Endodermal cell (in vitro differentiated cells): Measurements from ENCODE around the gene CDC42SE2. TPM values are rescaled to one million over a fixed set of nuclear protein-coding genes. Genes with fewer than 3 reads are reported as not detected.
"Not testable (repeated sequence)": the region's sequence is repeated elsewhere in the genome, so short reads cannot be mapped to it uniquely, and the experiment has no call there.

Source experiments
- DNase-seq: peaks from one replicate; pipeline ENCODE4 v3.0.0-alpha.2; 2017
- H3K27ac ChIP-seq: 2 replicates; pipeline ENCODE4 v1.5.1; 2013; ENCODE audit warnings: mild to moderate bottlenecking, low read depth, low read length, moderate library complexity
- H3K27me3 ChIP-seq: 2 replicates; pipeline ENCODE4 v1.6.1; 2013; ENCODE audit warnings: mild to moderate bottlenecking, low read length, moderate library complexity; ENCODE audit not compliant: insufficient read depth, control insufficient read depth, poor library complexity, severe bottlenecking
- H3K36me3 ChIP-seq: 2 replicates; pipeline ENCODE4 v1.7.0; 2013; ENCODE audit warnings: mild to moderate bottlenecking, low read length, moderate library complexity; ENCODE audit not compliant: control insufficient read depth, insufficient read depth
- H3K4me1 ChIP-seq: one replicate; pipeline ENCODE4 v1.7.0; 2013; ENCODE audit warnings: low read length; ENCODE audit not compliant: control insufficient read depth, insufficient read depth
- H3K4me3 ChIP-seq: 2 replicates; pipeline ENCODE4 v1.5.1; 2013; ENCODE audit warnings: mild to moderate bottlenecking, low read length, moderate library complexity
- H3K9ac ChIP-seq: 2 replicates; pipeline ENCODE4 v1.6.1; 2013; ENCODE audit warnings: mild to moderate bottlenecking, low read length, moderate library complexity; ENCODE audit not compliant: poor library complexity, severe bottlenecking; ENCODE audit errors: extremely low read depth
- H3K9me3 ChIP-seq: 2 replicates; pipeline ENCODE4 v1.6.1; 2013; ENCODE audit warnings: mild to moderate bottlenecking, low read length, moderate library complexity; ENCODE audit not compliant: control insufficient read depth
- H3K27ac Mint-ChIP-seq: 2 replicates; pipeline ENCODE4 v1.8.0; 2020; ENCODE audit warnings: mixed read lengths
- H3K27me3 Mint-ChIP-seq: 2 replicates; pipeline ENCODE4 v1.8.0; 2021; ENCODE audit warnings: mild to moderate bottlenecking, mixed read lengths; ENCODE audit not compliant: insufficient read depth
- H3K36me3 Mint-ChIP-seq: 2 replicates; pipeline ENCODE4 v1.8.0; 2020; ENCODE audit warnings: low read depth, mixed read lengths
- H3K4me1 Mint-ChIP-seq: 2 replicates; pipeline ENCODE4 v1.8.0; 2020; ENCODE audit warnings: mixed read lengths
- H3K4me3 Mint-ChIP-seq: 2 replicates; pipeline ENCODE4 v1.8.0; 2020; ENCODE audit warnings: mild to moderate bottlenecking, moderate library complexity, mixed read lengths
- H3K9me3 Mint-ChIP-seq: 2 replicates; pipeline ENCODE4 v1.8.0; 2020; ENCODE audit warnings: mild to moderate bottlenecking, mixed read lengths
- WGBS, 2 experiments: methylation state at CpG; one replicate each; pipeline versions ENCODE4 v1.1.5 to v1.1.7; 2013; ENCODE audit warnings: missing lambda C conversion rate in 2 of 2, mixed read lengths in 1 of 2; ENCODE audit not compliant: insufficient coverage in 1 of 2, insufficient read length in 1 of 2; 5-methylcytosine and 5-hydroxymethylcytosine counted together
- total RNA-seq, 2 donors: library from RNA; stranded (reverse); fragmentation: NEBNext Ultra II Directional in 1 of 2; extraction: Animal tissue kit (Norgen Biotek cat#: 25700) in 1 of 2; gene quantifications; 2 replicates in 1 of 2; 3 replicates in 1 of 2; pipeline ENCODE4 v1.2.1, GENCODE V29; 2021
- TF ChIP-seq, protein P1 (sequence below): fragments of 200-600 bp; sonication (generic); conservative IDR thresholded peaks from 2 replicates; pipeline ENCODE4 v1.5.0; 2021; ENCODE audit warnings: antibody characterized with exemption, mild to moderate bottlenecking

The CDC42SE2 gene
- total RNA-seq, 2 donors from 2014 or later, result 28.6 to 36.4 TPM

DNA sequence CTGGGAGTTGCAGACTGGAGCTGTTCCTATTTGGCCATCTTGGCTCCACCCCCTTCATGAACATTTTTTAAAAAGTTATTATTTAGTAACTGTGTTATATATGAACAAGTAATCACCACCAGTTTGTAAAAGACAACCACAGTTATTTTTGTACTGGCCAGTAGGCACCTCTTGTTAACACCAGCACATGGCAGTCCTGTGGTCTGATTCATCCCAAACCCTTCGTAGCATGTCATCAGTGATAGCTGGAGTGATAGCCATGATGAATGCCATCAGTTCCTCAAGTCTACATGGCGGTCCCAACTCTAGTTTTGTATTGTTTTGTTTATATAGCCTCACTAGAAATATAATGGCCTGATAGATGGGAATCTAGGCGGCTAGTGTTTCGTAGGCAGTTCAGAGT lies 74.2 kb downstream of the CDC42SE2 start:
- peaks cover 49% of the 10 kb centered on the region for H3K9me3 ChIP-seq
- H3K4me3 ChIP-seq, result no peak overlapping the region
- H3K4me1 ChIP-seq, result no peaks in the 10 kb centered on the region
- WGBS, 2 experiments, result 87 to 96% methylated on average over 3 to 4 of the region's 4 CpGs
- H3K27ac ChIP-seq, result no peak overlapping the region
- no peak for DNase-seq
- TF ChIP-seq, protein P1, sequence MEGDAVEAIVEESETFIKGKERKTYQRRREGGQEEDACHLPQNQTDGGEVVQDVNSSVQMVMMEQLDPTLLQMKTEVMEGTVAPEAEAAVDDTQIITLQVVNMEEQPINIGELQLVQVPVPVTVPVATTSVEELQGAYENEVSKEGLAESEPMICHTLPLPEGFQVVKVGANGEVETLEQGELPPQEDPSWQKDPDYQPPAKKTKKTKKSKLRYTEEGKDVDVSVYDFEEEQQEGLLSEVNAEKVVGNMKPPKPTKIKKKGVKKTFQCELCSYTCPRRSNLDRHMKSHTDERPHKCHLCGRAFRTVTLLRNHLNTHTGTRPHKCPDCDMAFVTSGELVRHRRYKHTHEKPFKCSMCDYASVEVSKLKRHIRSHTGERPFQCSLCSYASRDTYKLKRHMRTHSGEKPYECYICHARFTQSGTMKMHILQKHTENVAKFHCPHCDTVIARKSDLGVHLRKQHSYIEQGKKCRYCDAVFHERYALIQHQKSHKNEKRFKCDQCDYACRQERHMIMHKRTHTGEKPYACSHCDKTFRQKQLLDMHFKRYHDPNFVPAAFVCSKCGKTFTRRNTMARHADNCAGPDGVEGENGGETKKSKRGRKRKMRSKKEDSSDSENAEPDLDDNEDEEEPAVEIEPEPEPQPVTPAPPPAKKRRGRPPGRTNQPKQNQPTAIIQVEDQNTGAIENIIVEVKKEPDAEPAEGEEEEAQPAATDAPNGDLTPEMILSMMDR, result no peak
- peaks cover 51% of the 10 kb centered on the region for H3K36me3 Mint-ChIP-seq
- peaks cover 12% of the 10 kb centered on the region for H3K36me3 ChIP-seq
- H3K4me3 Mint-ChIP-seq, result no peak overlapping the region
- no peaks in the 10 kb centered on the region for H3K27me3 ChIP-seq
- H3K27ac Mint-ChIP-seq, result no peak overlapping the region
- no peak overlapping the region for H3K9ac ChIP-seq
- no peaks in the 10 kb centered on the region for H3K4me1 Mint-ChIP-seq
- no peaks in the 10 kb centered on the region for H3K27me3 Mint-ChIP-seq
- peaks cover 83% of the 10 kb centered on the region for H3K9me3 Mint-ChIP-seq

DNA sequence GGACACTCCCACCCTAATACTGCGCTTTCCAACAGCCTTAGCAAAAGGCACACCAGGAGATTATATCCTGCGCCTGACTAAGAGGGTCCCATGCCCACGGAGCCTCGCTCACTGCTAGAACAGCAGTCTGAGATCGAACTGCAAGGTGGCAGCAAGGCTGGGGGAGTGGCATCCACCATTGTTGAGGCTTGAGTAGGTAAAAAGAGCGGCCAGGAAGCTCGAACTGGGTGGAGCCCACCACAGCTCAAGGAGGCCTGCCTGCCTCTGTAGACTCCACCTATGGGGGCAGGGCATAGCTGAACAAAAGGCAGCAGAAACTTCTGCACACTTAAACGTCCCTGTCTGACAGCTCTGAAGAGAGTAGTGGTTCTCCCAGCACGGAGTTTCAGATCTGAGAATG lies 80.4 kb downstream of the CDC42SE2 start:
- not testable (repeated sequence) for DNase-seq, H3K4me1 ChIP-seq, H3K4me3 ChIP-seq, H3K9ac ChIP-seq, H3K36me3 ChIP-seq, H3K27ac Mint-ChIP-seq, H3K27me3 Mint-ChIP-seq, H3K4me1 Mint-ChIP-seq, H3K27ac ChIP-seq, H3K4me3 Mint-ChIP-seq, H3K27me3 ChIP-seq
- peaks cover 36% of the 10 kb centered on the region for H3K9me3 ChIP-seq
- WGBS, 2 experiments, result 93 to 96% methylated on average over 9 of the region's 9 CpGs
- H3K36me3 Mint-ChIP-seq, result peaks cover 66% of the 10 kb centered on the region
- H3K9me3 Mint-ChIP-seq, result peaks cover 78% of the 10 kb centered on the region

DNA sequence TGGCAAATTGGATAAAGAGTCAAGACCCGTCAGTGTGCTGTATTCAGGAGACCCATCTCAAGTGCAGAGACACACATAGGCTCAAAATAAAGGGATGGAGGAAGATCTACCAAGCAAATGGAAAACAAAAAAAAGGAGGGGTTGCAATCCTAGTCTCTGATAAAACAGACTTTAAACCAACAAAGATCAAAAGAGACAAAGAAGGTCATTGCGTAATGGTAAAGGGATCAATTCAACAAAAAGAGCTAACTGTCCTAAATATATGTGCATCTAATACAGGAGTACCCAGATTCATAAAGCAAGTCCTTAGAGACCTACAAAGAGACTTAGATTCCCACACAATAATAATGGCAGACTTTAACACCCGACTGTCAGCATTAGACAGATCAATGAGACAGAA lies 82.4 kb downstream of the CDC42SE2 start:
- WGBS, 2 experiments, result 83 to 88% methylated on average over 2 to 3 of the region's 3 CpGs
- H3K9me3 Mint-ChIP-seq, result peaks cover 62% of the 10 kb centered on the region
- H3K36me3 Mint-ChIP-seq, result peaks cover 56% of the 10 kb centered on the region
- not testable (repeated sequence) for H3K9ac ChIP-seq, H3K36me3 ChIP-seq, H3K4me1 Mint-ChIP-seq, H3K4me3 ChIP-seq, H3K27ac ChIP-seq, H3K4me3 Mint-ChIP-seq, H3K27me3 Mint-ChIP-seq, H3K4me1 ChIP-seq, H3K27me3 ChIP-seq, DNase-seq, H3K27ac Mint-ChIP-seq
- H3K9me3 ChIP-seq, result peaks cover 25% of the 10 kb centered on the region

DNA sequence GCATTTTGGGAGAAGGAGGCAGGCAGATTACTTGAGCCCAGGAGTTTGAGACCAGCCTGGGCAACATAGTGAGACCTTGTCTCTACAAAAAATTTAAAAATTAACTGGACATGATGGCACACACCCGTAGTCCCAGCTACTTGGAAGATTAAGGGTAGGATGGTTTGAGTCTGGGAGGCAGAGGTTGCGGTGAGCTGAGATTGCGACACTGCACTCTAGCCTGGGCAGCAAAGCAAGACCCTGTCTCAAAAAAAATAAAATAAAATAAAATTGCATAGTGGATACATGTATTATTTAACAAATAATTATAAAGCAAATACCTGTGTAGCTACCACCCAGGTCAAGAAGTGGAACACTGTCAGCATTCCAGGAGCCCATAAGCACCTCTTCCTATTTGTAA lies 90.1 kb downstream of the CDC42SE2 start:
- Histone ChIP-seq H3K27ac (no peak overlapping the region), H3K9ac (no peak overlapping the region), H3K36me3 (peaks cover 4% of the 10 kb centered on the region), H3K4me1 (no peaks in the 10 kb centered on the region), H3K27me3 (no peaks in the 10 kb centered on the region), H3K4me3 (no peak overlapping the region), H3K9me3 (no peaks in the 10 kb centered on the region)
- Mint-ChIP-seq H3K36me3 (no peaks in the 10 kb centered on the region), H3K4me3 (no peak overlapping the region), H3K9me3 (no peaks in the 10 kb centered on the region), H3K27me3 (no peaks in the 10 kb centered on the region), H3K27ac (no peak overlapping the region), H3K4me1 (no peaks in the 10 kb centered on the region)
- 98% methylated on average over 3 of the region's 3 CpGs; no CpG with 5 or more reads in 1 of the 2 experiments for WGBS, 2 experiments
- DNase-seq, result no peak
- TF ChIP-seq, protein P1, result no peak
